GM21528 (cell line): ENCODE data around the gene TPSD1.
"Not testable (repeated sequence)": the region's sequence is repeated elsewhere in the genome, so short reads cannot be mapped to it uniquely, and the experiment has no call there.

ENCODE experiments used
- ATAC-seq: cut with Tn5 transposase; IDR thresholded peaks from one replicate; pipeline ENCODE4 v1.9.1; 2021; ENCODE audit warnings: mild to moderate bottlenecking, moderate library complexity; ENCODE audit not compliant: unreplicated experiment, low FRiP score

TPSD1 gene

DNA sequence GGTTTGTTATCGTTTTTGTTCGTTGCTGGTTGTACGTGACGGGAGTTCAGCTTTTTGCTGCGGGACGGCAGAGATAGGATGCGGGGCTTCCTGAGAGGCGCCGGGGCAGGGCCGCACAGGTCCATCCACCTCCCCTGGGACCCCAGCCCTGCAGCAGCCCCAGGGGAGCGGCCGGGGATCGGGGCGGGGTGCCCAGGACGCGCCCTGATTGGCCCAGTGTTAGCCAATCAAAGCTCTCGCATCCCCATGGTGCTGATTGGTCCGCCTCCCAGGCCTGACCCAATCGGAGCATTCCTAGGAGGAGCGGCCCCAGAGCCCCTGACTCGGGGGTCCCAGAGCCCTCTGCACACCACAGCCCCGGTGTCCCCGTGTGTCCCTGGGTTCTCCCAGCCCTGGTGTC, 17.0 kb upstream of the TPSD1 start:
- not testable (repeated sequence) for ATAC-seq

DNA sequence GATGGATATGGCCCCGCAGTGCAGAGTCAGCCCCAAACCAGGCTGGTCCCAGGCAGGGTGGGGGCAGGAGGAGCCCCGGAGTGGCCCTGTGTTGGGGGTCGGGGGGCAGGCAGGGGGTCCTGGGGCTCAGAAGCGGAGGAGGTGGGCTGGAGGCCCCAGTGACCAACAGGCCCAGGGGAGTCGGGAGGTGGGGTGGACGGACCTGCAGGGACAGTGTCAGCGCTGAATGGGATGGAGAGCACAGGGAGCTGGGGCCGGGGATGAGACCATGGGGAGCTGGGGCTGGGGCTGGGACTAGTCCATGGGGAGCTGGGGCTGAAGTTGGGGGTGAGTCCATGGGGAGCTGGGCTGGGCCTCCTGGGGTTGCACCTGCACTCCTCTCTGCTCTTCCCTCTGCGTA, 16.3 kb upstream of the TPSD1 start:
- not testable (repeated sequence) for ATAC-seq

DNA sequence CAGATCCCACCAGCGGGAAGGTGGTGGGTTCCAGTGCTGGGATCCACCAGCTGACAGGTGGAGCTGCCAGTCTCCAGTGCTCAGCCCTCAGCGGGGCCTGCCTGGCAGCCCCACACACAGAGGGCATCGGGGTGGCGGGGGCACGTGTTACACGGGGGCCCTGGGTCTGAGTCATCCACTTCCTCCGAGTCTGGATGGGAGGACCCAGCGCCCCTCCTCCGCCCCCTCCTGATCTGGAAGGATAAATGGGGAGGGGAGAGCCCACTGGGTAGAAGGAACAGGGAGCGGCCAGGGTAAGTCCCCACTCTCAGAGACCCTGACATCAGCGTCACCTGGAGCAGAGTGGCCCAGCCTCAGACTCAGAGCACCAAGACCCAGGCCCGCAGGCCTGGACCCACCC, 15.4 kb upstream of the TPSD1 start, which contains the start of gene TPSAB1:
TSS of gene TPSAB1 (plus strand) at position 270 of the 400 bp plus-strand sequence. CDS start 234 bp downstream, outside the sequence.
- ATAC-seq: not testable (repeated sequence)

DNA sequence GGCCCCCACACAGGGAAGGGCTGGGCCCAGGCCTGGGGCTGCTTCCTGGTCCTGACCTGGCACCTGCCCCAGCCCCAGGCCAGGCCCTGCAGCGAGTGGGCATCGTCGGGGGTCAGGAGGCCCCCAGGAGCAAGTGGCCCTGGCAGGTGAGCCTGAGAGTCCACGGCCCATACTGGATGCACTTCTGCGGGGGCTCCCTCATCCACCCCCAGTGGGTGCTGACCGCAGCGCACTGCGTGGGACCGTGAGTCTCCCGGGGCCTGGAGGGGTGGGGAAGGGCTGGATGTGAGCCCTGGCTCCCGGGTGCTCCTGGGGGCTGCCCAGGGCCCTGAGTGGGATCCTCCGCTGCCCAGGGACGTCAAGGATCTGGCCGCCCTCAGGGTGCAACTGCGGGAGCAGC, 14.8 kb upstream of the TPSD1 start:
- not testable (repeated sequence) for ATAC-seq

DNA sequence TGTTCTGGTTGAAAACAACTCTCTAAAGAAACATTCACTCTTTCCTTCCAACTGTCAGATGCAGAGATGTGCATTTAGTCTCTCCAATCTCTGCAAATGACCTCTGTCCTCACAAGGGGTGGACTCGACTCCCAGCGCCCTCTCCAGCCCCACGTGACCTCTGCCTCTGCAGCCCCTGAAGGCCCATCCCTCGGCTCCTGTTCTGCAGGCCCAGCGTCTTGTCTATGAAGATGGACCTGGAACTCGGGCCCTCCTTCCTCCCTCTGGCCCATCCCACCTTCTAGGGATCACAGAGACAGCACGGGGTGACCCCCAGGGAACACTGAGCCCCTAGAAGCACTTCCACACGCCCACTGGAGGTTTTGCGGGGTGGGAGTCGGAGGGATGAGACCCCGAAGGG, 12.5 kb upstream of the TPSD1 start:
- ATAC-seq: not testable (repeated sequence)

DNA sequence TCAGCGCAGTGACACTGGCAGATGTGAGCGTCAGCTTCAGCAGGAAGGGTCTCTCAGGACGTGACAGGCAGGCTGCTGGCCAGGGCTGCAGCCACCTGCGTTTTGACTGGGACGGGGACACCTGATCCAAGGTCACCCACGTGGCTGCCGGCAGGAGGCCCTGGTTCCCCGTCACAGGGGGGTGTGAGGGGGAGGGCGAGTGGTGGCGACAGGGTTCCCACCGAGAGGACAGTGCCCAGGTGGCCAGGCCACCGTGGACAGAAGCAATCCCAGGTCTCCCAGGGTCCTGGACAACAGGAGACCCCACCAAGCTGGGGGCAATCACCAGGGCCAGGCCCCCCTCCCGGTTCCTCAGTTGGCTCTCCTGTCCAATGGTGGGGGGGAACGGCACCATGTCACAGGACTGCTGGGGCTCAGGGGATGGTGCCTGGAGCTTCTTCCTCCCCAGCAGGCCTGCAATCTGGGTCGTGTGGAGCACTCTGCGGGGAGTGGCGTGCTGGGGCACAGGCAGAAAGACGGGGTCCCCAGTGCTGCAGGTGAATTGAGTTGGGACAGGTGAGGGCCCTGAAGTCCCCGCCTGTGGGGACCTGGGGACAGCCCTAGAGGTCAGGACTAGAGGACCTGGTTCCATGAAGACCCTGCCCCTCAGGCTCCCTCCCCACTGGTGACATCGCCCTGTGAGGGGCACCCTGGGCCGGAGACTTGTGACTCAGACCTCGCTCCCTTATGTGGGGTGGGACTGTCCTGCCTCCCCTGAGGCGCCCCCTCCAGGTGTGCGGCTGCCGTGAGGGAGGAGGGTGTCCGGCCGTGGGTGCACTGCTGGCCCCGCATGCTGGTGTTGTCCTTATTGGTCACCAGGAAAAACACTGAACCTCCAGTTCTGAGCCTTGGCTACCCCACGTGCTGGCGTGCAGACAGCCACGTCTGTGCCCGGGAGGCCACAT, 11.7 kb upstream of the TPSD1 start:
- not testable (repeated sequence) for ATAC-seq

DNA sequence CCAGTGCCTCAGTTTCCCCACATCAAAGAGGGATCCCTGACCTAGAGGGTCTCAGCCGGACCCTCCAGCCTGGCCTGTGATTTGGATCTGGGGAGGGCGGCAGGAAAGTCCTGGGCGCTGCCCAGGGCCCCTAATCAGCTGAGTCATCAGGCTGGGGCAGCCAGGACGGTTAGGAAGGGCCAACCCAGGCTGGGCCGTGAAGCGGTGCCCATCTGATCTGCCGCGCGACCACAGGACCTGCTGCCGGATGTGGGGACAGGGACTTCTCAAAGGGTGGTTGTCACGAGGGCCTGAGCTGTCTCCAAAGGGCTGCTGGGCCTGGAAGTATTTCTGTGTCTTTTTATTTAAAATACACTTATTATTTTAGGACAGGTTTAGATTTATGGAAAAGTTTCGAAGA, 11.0 kb upstream of the TPSD1 start:
- no peak for ATAC-seq

DNA sequence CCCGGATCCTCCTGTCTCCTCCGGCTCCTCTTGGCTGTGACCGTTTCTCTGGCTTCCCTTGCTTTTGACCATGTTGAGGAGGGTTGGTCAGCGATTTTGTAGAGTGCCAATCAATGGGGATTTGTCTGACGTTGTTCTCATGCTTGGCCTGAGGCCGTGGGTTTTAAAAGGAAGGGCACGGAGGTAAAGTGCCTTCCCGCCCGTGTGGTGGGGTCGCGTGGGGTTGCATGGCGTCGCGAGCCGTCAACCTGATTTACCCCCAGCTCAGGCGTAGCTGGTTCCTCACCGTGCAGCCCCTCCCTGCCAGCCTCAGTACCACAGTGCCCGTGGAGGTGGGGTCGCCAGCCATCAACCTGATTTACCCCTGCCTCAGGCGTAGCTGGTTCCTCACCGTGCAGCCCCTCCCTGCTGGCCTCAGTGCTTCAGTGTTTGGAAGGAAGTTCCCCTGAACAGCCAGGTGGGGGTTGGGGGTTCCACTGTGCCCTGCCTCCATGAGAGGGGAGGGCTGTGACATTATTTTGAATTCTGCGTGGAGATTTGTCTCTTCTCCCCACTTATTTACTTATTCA, 10.3 kb upstream of the TPSD1 start:
- ATAC-seq: no peak

DNA sequence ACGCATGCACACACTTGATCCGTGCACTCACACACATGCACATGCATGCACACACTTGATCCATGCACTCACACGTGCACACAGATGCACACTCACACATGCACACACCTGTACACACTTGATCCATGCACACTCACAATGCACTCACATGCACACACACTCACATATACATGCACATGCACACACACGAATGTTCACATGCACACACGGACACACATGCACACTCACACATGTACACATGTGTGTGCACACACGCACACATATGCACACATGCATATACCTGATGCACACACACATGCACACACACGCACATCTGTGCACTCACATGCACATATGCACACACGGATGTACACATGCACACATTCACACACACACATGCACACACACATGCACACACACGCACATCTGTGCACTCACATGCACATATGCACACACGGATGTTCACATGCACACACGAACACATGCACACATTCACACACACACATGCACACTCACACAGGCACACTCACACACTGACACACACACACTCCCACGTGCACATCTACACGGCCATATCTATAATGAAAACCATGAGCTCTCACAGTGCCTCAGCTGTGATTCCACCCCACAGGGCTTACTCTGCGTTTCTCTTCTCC, 7.8 kb upstream of the TPSD1 start:
- not testable (repeated sequence) for ATAC-seq

DNA sequence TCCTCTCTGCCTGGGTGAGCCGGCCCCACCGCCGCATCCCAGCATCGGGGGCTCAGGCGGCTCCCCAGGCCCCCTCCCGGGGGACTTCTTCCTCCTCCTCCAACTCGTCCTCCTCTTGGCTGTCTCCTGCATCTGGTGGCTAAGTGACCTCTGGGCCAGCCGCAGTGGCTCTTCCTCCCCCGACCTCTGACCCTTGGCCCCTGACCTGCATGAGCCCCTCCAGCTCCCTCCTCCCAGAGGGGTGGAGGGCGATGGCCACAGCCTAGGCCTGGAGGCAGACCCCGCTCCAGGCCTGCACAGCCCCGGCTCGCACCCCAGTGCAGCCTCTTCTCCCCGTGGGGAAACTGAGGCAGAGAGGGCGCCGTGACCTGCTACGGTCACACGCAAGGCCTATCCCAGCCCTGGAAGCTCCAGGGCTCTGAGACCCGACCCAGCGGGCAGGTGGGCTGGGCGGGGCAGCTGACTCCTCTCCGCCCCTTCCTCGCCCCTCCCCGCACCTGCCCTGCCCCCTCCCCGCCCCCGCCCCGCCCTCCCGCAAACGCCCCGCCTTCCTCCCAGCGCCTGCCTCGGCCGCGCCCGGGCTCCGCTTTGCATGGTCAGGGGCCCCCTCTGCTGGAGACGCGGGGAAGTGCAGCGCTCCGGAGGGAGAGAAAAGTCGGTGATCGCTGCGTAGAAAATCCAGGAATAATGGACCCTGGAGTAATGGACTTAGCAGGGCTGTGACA, 6.7 kb upstream of the TPSD1 start:
- not testable (repeated sequence) for ATAC-seq

DNA sequence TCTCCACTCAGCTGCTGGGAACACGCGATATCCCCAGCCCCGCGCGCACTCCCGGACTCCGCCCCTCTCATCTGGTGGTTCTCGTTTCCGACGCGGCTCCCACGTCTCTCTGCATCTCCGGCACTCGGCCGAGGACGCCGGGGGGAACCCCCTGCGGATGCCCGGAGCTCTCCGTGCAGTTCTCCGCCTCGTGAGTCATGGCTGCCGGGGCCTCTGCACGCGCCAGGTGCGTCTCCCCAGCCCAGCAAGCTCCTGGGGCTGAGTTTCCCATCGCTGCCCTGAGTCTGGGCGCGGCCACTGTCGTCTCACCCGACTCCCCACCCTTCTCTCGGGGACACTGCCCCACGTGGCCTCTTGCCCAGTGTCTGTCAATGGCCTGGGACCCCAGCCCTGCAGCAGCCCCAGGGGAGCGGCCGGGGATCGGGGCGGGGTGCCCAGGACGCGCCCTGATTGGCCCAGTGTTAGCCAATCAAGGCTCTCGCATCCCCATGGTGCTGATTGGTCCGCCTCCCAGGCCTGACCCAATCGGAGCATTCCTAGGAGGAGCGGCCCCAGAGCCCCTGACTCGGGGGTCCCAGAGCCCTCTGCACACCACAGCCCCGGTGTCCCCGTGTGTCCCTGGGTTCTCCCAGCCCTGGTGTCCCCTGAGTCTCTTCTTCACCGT, 2.0 kb upstream of the TPSD1 start:
- ATAC-seq: not testable (repeated sequence)

DNA sequence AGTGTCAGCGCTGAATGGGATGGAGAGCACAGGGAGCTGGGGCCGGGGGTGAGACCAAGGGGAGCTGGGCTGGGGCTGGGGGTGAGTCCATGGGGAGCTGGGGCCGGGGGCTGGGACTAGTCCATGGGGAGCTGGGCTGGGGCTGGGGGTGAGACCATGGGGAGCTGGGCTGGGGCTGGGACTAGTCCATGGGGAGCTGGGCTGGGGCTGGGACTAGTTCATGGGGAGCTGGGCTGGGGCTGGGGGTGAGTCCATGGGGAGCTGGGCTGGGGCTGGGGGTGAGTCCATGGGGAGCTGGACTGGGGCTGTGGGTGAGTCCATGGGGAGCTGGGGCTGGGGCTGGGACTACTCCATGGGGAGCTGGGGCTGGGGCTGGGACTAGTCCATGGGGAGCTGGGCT, 1.0 kb upstream of the TPSD1 start:
- ATAC-seq: not testable (repeated sequence)

DNA sequence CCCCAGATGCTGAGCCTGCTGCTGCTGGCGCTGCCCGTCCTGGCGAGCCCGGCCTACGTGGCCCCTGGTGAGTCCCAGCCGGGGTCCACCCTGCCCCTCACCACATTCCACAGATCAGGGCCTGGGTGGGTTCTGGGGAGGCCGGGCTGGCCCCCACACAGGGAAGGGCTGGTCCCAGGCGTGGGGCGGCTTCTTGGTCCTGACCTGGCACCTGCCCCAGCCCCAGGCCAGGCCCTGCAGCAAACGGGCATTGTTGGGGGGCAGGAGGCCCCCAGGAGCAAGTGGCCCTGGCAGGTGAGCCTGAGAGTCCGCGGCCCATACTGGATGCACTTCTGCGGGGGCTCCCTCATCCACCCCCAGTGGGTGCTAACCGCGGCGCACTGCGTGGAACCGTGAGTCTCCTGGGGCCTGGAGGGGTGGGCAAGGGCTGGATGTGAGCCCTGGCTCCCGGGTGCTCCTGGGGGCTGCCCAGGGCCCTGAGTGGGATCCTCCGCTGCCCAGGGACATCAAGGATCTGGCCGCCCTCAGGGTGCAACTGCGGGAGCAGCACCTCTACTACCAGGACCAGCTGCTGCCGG, 516 bp downstream of the TPSD1 start:
- not testable (repeated sequence) for ATAC-seq

DNA sequence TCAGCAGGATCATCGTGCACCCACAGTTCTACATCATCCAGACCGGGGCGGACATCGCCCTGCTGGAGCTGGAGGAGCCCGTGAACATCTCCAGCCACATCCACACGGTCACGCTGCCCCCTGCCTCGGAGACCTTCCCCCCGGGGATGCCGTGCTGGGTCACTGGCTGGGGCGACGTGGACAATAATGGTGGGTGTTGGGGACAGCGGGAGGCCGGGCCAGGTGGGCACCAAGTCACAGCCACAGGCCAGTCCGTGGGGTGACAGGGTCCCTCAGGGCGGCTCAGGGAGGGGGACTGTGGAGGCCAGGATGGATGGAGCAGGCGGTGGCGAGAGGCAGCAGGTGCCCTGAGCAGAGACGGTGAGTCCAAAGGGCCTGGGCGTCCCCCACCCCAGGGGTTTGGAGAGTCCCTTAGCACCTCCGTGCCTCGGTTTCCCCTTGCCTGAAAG, 1.0 kb downstream of the TPSD1 start:
- ATAC-seq: no peak

DNA sequence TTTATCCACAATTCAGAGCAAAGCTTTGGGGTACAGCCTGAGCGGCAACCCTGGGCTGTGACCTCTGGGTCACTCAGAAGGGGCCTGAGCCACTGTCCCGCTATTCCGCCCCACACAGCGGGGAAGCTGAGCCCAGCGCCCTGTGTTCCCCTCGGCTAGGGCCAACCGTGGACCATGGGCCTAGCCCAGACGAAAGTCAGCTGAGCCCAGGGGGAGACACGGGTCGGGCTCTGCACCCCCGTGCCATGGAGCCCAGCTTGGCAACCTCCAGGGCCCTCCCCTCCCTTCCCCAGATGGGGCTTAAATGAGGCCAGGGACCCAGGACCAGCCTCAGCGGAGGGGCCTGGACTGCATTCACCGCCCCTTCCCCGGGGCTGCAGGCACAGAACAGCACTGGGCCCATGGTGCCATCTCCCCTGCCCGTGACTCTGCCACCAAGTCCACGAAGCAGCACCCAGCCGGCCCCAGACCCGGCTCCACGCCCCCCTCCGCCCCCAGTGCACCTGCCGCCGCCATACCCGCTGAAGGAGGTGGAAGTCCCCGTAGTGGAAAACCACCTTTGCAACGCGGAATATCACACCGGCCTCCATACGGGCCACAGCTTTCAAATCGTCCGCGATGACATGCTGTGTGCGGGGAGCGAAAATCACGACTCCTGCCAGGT, 1.8 kb downstream of the TPSD1 start:
- ATAC-seq: no peak

DNA sequence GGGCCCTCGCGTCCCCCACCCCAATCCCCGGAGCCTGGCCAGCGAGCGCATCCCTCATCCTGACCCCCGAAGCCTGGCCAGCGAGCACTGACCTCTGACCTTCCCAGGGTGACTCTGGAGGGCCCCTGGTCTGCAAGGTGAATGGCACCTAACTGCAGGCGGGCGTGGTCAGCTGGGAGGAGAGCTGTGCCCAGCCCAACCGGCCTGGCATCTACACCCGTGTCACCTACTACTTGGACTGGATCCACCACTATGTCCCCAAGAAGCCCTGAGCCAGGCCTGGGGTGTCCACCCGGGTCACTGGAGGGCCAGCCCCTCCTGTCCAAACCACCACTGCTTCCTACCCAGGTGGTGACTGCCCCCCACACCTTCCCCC, 2.3 kb downstream of the TPSD1 start:
- ATAC-seq: no peak

DNA sequence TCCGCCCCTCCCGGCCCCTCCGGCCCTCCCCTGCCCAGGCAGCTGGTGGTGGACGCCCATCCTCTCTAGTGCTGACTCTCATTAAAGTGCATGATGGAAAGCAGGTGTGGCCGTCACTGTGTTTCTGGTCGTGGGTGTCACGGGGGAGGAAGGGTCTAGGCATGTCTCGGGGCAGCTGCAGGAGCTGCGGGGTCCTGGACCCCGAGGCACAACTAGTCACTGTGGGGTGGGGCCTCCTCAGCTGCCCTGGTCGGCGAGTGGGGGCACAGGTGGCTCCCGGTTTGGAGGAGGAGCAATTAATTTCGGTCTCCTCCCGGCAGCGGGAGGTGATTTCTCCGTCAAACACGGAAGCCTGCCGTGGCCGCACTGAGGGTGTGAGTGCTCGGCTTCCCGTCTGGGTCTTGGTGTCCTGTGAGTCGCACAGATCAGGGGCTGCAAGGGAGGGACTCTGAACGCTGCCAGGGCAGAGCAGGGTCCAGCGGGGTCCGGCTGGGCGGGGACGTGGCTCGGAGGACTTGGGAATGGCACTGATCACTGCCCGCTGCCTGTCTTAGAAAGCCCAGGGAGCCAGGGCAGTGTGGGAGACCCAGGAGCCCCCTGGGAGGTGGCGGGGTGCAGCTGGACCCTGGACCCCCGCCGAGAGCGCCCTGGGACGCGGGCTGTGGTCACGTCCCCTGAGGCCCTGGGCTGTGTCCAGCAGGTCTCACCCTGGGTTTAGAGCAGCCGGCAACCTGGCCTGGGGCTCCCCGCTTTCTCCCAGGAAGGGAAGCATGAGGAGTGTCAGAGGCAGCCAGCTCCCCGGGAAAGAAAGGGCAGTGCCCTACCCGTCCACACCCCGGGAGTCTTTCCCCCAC, 3.3 kb downstream of the TPSD1 start:
- no peak for ATAC-seq

DNA sequence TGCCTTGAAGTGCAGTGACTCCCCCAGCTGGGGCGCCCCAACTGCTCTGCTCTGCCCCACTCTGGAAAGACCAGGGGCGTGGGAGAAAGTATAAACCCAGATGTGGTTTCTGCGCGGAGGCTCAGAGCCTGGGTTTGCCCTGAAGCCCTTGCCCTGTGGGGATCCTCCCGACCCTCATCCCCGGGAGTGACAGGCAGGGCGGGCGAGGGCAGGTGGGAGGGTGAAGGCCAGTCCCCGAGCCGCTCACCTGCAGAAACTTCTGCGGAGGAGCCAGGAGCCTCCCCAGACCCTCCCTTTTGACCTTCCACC, 3.8 kb downstream of the TPSD1 start:
- no peak for ATAC-seq
